Uterus (tissue), 2 donors: ENCODE data around the gene EPB41L4A.

ENCODE experiments used
- POLR2A ChIP-seq, 2 donors: fragments of 450-650 bp; IDR thresholded peaks; one replicate each; pipeline ENCODE4 v1.6.1; 2016; ENCODE audit warnings: antibody characterized with exemption in 2 of 2, mild to moderate bottlenecking in 1 of 2, moderate library complexity in 1 of 2
- TF ChIP-seq, protein P1 (sequence below), 4 experiments: fragments of 200-600 bp in 2 of 4; fragments of 450-650 bp in 2 of 4; sonication (generic) in 2 of 4; IDR thresholded peaks; one replicate each; pipeline ENCODE4 v1.5.1; 2016 to 2019; ENCODE audit warnings: antibody characterized with exemption in 4 of 4, mild to moderate bottlenecking in 2 of 4, moderate library complexity in 1 of 4

GRCh38 chr5:112192866-112193265 is 226.2 kb downstream of the EPB41L4A start:
- TF ChIP-seq, protein P1, sequence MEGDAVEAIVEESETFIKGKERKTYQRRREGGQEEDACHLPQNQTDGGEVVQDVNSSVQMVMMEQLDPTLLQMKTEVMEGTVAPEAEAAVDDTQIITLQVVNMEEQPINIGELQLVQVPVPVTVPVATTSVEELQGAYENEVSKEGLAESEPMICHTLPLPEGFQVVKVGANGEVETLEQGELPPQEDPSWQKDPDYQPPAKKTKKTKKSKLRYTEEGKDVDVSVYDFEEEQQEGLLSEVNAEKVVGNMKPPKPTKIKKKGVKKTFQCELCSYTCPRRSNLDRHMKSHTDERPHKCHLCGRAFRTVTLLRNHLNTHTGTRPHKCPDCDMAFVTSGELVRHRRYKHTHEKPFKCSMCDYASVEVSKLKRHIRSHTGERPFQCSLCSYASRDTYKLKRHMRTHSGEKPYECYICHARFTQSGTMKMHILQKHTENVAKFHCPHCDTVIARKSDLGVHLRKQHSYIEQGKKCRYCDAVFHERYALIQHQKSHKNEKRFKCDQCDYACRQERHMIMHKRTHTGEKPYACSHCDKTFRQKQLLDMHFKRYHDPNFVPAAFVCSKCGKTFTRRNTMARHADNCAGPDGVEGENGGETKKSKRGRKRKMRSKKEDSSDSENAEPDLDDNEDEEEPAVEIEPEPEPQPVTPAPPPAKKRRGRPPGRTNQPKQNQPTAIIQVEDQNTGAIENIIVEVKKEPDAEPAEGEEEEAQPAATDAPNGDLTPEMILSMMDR (IDR thresholded peaks at IDR 0.05): no peak
- no peak for TF ChIP-seq POLR2A (IDR thresholded peaks at IDR 0.05)
